Pulmonary artery endothelial cell (primary cell): ENCODE data around the gene SGMS1. TPM values are rescaled to one million over a fixed set of nuclear protein-coding genes. Genes with fewer than 3 reads are reported as not detected.
"Not testable (repeated sequence)": the region's sequence is repeated elsewhere in the genome, so short reads cannot be mapped to it uniquely, and the experiment has no call there.

ENCODE experiments used
- DNase-seq: peaks from one replicate; pipeline ENCODE4 v3.0.0-alpha.2; 2011; ENCODE audit warnings: low read depth, low spot score
- total RNA-seq: library from RNA; depleted of rRNA; stranded (reverse); fragments of >200 nt; gene quantifications from 2 replicates; pipeline ENCODE4 v1.2.3, GENCODE V29; 2014

The SGMS1 gene
- total RNA-seq, 1 donor from 2014 or later, result 34.2 TPM

DNA sequence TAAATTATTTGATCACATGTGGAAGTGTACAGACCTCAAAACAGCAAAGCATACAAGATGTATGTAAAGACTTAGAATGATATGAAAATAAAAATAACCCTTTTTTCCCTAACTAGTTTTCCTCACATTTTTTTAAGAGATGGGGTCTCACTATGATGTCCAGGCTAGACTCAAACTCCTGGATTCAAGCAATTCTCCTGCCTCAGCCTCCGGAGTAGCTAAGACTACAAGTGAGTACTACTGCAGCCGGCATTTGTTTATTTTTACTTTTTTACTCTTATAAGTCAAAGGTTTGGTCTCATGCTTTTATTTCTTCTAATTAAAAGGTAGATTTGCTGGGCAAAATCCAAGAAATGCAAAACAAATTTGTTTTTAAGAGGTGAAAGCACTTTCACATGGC lies 248.0 kb downstream of the SGMS1 start:
- DNase-seq, result no peak

DNA sequence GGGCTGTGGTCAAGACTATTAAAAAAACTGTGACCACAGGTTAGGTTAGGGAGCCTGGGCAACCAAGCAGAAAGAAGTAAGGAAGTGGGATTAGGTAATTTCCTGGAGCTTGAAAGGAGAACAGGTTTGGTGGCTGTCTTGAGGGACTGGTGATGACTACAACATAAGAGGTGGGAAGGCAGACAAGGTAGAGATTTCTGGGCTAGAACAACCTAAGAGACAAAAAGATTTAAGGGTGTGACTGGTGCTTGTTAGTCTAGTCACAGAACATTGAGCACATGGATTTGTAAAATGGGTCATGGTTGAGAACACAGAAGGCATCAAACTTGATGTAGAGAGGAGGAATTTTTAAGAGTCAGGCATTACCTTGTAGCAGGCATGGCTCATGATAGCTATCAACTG lies 248.7 kb downstream of the SGMS1 start:
- DNase-seq, result no peak

DNA sequence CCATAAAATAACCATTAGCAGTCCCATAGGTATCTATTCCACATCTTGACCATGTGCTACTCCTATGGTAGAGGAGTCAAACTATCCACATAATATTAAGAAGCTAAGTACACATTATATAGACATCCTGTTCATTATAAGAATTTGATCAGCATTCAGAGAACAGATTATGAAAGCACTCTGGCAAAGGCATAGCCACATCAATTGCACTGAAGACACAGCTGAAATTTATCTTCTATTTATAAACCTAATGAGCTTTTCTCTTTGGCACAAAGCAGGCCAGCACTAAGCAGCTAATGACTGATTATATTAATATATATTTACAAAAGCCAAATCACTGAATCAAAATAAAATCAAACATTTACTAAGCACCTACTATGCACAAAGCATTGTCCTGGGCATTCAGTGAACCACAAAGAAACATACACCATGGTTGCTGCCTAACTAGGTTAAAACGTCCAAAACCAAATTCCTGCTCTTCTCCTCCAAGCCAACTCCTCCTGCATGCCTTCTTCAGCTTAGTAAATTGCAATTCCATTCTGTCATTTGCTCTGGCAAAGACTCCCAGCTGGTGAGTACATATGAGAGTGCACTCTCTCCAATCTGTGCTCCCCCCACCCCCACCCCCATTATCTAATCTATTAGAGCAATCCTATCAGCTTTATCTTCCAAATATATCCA lies 249.8 kb downstream of the SGMS1 start:
- DNase-seq, result no peak

DNA sequence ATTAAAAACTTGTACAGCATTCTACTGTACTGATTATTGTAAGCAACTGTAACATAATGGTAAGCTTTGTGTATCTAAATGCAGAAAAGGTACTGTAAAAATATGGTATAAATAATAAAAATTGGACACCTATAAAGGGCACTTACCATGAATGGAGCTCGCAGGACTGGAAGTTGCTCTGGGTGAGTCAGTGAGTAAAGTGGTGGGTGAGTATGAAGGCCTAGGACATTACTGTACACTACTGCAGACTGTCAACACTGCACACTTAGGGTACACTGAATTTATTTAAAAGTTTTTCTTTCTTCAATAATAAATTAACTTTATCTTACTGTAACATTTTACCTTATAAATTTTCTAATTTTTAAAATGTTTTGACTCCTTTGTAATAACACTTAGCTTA lies 253.8 kb downstream of the SGMS1 start:
- no peak for DNase-seq

DNA sequence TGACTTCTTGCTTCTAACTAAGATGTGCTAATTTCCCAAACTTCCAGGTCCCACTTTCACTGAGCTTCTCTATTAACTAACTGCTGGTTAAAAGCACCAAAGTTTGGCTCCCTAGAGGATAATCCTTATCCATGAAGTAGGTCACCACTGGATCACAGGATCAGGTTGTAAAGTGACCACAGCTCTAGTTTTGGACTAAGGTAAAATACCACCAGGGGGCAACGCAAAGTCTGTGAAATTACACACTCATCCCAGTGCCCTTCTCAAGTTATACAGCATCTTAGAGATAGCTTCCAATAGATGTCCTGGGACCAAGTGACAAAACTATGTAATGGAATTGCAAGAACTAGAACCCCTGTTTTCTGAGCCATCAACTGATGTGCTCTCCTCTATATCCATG lies 256.0 kb downstream of the SGMS1 start:
- DNase-seq, result peak; percentile 10

DNA sequence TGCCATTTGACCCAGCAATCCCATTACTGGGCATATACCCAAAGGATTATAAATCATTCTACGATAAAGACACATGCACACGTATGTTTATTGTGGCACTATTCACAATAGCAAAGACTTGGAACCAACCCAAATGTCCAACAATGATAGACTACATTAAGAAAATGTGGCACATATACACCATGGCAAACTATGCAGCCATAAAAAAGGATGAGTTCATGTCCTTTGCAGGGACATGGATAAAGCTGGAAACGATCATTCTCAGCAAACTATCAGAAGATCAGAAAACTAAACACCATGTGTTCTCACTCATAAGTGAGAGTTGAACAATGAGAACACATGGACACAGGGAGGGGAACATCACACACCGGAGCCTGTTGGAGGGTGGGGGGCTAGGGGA lies 257.3 kb downstream of the SGMS1 start:
- DNase-seq, result not testable (repeated sequence)

DNA sequence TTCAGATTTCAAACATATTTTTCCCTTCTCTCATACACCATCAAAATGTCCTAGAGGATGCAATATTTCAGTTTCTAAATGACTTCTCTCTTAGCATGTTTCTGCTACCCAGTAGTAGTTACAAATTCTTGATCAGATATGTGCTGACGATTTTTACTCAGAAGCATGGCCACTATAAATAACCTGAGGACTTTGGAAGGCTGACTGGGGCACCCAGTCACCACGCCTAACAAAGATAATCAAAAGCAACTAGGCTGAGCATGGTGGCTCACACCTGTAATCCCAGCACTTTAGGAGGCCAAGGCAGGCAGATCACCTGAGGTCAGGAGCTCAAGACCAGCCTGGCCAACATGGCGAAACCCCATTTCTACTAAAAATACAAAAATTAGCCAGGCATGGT lies 259.0 kb downstream of the SGMS1 start:
- not testable (repeated sequence) for DNase-seq

DNA sequence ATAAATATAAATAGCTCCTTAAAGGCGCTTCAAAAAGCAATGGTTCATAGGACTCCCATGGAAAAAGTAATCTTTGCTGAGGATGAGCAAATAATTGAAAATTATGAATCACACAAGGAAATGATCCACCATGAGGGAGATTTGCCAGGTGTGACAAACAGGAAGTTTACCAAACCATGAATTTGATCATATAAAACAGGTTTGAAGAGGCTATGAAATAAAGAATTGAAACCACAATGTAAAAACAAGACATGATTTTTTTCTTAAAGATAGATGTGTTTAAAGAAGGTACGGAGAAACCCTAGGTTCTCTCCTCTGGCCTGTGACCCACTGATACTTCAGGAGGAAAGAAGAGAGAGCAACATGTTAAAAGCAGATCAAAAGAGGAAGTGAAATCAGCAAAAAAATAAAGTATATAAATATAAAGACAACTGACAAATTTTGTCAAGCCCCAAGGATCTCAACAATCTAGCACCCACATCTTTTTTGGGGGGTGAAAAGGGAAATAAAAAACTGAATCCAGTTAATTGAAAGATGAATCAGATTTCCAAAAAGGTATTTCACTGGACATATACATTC lies 261.1 kb downstream of the SGMS1 start:
- no peak for DNase-seq

DNA sequence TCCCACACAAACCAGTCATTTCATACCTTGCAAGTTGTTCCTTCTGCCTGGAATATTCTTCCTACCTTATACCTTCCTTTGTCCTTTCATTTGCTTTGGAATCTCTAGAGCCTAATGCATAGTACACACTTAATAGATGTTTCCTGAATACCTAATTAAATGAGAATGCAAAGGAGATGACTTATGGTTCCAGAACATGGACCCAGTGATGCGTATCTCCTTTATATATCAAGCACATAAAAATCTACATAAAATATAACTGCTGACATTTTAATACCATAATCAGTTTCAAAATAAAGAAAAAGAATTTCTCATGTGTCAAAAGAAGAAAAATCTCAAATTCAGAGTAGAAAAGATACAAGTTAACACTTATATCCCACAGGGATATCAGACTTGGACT lies 261.8 kb downstream of the SGMS1 start:
- DNase-seq, result no peak

DNA sequence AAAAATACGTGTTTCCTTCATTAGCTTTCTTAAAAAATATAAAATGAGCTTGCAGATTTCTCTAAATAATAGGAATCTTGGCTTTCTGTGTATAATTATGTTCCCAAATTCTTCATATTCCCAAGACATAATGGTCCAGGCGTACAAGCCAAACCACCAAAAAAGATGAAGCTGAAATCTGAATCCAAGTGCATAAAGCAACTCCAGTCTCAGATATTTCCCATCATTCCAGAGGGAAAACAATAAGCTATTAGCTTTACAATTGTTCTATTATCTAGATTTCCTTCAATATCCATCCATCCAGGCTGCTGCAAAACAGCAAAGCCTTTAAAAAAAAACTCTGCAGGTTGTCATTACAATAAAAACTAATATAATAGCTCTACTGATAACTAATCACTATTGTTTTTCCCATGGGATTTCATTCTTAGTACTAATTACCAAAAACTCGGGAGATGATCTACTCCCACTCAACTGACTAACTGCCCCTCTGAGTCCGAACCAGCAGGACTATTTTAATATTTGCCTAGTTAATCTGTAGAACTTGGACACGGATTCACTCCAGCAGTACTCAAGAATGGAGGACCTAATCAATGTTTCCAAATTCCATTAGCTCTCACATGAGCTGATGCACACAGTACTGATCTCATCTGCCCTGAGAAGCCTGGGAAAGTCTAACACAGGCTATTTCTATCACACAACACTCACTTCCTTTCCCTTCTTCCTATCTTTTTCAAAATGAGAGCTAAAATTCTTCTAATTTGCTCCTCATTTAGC lies 263.5 kb downstream of the SGMS1 start:
- no peak for DNase-seq

DNA sequence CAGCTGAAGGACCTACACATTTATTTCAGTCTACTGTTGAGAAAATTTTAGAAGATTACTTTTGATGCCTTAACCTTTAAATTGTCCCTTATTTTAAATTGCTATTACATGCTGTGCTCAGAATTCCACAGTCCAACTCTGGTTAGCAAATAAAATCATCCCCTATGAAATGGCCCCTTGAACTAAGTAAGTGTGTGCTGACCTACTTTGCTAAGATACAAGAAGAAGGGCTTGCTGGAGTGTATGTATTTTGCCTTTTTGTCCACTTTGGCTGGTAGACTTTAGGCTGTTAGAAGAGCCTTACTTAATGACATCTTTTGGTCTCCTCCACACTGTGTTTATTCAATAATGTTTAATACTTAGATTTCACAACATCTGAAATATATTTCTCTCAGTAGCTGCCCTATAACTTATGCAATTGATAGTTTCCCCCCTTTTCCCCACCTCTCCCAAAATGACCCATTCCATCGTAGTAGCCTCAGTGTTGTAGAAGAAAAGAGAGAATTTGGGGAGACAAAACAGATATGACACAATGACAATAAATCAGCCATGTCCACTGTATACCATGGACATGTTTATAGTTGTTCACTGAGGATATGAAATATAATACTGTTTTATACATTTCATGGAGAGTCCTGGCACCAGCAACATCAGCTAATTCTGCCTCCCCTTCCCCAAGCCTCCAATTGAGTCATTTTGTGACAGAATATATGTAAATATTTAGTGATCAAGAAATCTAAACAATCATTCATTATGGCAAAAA lies 264.6 kb downstream of the SGMS1 start:
- no peak for DNase-seq

DNA sequence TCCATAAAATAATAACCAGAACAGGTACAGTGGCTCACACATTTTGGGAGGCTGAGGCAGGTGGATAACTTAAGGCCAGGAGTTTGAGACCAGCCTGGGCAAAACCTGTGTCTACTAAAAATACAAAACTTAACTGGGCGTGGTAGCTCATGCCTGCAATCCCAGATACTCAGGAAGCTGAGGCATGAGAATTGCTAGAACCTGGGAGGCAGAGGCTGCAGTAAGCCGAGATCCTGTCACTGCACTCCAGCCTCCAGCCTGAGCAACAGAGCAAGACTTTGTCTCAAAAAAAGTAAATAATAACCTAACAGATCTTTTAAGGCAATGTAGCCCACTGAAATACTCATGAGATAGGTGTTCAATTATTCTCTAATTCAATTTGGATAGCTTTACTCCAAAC lies 265.3 kb downstream of the SGMS1 start:
- DNase-seq, result no peak

DNA sequence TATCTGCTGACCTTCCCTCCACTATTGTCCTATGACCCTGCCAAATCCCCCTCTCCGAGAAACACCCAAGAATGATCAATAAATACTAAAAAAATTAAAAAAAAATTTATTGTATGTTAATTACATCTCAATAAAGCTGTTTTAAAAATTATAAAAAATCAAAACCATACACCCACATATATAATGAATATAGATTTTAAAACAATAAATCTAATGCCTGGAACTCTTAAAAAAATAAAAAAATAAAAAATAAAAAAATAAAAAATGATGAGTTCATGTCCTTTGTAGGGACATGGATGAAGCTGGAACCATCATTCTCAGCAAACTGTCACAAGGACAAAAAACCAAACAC lies 267.3 kb downstream of the SGMS1 start:
- not testable (repeated sequence) for DNase-seq

DNA sequence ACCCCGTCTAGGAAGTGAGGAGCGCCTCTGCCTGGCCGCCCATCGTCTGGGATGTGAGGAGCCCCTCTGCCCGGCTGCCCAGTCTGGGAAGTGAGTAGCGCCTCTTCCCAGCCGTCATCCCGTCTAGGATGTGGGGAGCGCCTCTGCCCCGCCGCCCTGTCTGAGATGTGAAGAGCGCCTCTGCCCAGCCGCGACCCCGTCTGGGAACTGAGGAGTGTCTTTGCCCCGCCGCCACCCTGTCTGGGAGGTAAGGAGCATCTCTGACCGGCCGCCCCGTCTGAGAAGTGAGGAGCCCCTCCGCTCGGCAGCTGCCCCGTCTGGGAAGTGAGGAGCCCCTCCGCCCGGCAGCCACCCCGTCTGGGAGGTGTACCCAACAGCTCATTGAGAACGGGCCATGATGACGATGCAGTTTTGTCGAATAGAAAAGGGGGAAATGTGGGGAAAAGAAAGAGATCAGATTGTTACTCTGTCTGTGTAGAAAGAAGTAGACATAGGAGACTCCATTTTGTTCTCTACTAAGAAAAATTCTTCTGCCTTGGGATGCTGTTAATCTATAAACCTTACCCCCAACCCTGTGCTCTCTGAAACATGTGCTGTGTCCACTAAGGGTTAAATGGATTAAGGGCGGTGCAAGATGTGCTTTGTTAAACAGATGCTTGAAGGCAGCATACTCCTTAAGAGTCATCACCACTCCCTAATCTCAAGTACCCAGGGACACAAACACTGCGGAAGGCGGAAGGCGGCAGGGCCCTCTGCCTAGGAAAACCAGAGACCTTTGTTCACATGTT lies 267.9 kb downstream of the SGMS1 start:
- not testable (repeated sequence) for DNase-seq

DNA sequence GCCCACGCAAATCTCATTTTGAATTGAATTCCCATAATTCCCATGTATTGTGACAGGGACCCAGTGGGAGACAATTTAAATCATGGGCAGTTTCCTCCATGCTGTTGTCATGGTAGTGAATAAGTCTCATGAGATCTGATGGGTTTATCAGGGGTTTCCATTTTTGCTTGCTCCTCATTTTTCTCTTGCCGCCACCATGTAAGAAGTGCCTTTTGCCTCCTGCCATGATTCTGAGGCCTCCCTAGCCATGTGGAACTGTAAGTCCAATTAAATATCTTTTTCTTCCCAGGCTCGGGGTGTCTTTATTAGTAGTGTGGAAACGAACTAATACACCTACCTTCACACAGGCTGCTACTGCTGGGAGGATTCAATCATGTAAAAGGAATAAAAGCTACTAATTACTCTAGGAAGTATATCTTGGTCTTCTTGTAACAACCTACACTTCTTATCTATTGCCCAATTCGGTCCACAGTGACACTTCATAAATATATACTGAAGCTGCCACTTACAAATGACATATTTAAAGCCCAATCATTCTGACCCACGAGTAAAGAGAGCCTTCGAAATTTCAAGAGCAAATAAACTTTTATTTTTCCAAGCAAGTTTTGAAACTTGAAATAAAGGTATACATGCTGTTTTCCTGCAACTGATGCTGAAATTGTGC lies 272.1 kb downstream of the SGMS1 start:
- no peak for DNase-seq

DNA sequence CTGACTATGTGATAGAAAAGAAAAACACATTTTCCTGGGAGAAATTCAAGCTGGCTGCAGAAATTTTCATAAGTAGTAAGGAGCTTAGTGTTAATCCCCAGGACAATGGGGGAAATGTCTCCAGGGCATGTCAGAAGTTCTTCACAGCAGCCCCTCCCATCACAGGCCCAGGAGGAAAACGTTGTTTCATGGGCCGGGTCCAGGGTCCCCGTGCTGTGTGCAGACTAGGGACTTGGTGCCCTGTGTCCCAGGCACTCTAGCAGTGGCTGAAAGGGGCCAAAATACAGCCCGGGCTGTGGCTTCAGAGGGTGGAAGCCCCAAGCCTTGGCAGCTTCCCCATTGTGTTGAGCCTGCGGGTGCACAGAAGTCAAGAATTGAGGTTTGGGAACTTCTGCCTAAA lies 273.4 kb downstream of the SGMS1 start:
- DNase-seq, result no peak

DNA sequence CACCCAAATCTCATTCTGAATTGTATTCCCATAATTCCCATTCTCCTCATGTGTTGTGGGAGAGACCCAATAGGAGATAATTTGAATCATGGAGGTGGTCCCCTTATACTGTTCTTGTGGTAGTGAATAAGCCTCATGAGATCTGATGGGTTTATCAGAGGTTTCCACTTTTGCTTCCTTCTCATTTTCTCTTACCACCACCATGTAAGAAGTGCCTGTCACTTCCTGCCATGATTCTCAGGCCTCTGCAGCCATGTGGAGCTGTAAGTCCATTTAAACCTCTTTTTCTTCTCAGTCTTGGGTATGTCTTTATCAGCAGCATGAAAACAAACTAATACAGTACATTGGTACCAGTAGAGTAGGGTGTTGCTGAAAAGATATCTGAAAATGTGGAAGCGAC lies 274.2 kb downstream of the SGMS1 start:
- no peak for DNase-seq

DNA sequence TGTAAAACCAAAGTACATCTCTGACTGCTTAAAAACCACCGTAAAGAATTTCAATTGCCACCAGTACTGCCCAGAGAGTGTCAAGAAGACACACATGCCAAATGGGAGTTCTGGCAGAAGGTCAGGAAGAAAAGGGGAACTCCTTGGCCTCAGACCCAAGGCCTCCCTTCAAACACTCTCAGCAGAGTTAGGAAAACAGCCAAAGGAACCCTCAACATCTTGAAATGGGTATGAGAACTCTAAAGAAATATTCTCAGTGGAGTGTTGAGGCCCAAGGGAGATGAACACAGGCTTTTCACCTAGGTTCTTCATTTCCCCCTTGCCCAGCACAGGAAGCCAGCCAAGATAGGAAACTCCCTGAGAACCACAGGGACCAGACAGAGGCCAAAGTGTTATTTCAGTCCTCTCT lies 276.4 kb downstream of the SGMS1 start:
- no peak for DNase-seq

DNA sequence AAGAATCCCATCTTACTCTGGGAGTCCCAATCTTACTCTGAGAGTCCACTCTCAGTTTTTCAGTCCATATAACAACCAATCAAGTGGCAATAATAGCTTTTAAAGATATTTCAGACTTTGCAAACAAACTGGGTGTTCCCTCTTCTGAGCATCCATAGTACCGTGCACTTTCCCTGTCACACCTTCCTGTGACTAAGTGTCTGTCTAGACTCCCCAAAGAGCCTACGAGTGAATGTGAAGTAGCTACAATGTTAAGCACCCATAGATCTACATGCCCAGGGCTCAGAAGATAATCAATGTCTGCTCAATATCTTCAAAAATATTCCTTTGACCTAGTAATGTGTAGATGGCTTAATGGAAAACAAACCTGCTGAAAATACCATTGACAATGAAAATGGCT lies 276.8 kb downstream of the SGMS1 start:
- no peak for DNase-seq

DNA sequence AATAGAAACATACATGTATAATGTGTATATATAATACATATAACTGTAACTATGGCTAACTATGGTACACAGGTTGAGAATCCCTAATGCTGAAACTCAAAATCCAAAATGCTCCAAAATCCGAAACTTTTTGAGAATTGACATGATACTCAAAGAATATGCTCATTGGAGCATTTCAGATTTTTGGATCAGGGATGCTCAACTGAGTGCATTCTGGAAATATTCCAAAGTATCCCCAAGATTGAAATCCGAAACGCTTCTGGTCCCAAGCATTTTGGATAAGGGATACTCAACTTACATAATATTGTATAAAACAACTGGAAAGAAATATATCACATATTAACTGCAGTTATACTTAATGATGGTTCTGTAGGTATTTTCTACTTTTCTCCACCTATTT lies 278.2 kb downstream of the SGMS1 start:
- DNase-seq, result no peak
